RPMI8226 (cell line): Measurements from ENCODE around the gene POC5.
"Not testable (repeated sequence)": the region's sequence is repeated elsewhere in the genome, so short reads cannot be mapped to it uniquely, and the experiment has no call there.

Experiments used
- DNase-seq: peaks from one replicate; pipeline ENCODE4 v3.0.0-alpha.2; 2015

The POC5 gene

GRCh38 chr5:75717082-75717922, at the start of gene POC5:
Gene POC5 (minus strand): TSS chr5:75717437. CDS start chr5:75712937, 4,500 bp downstream.
- peak; percentile 100 for DNase-seq

- no peak for DNase-seq
Observed at GRCh38 chr5:75758116-75758515, 40.9 kb upstream of the POC5 start.

GRCh38 chr5:75756981-75757380, 39.7 kb upstream of the POC5 start:
- no peak for DNase-seq

GRCh38 chr5:75756211-75756610, 39.0 kb upstream of the POC5 start:
- no peak for DNase-seq

GRCh38 chr5:75753182-75753581, 35.9 kb upstream of the POC5 start:
- DNase-seq, result no peak

- no peak for DNase-seq
Observed at GRCh38 chr5:75744355-75744754, 27.1 kb upstream of the POC5 start.

GRCh38 chr5:75736273-75736672, 19.0 kb upstream of the POC5 start:
- DNase-seq, result no peak

GRCh38 chr5:75734913-75735789, 17.9 kb upstream of the POC5 start:
- DNase-seq, result peak; percentile 55

- DNase-seq, result no peak
Observed at GRCh38 chr5:75733767-75734166, 16.5 kb upstream of the POC5 start.

GRCh38 chr5:75731515-75731914, 14.3 kb upstream of the POC5 start:
- DNase-seq, result not testable (repeated sequence)

GRCh38 chr5:75729321-75729720, 12.1 kb upstream of the POC5 start:
- no peak for DNase-seq

- no peak for DNase-seq
Observed at GRCh38 chr5:75727931-75728330, 10.7 kb upstream of the POC5 start.

- not testable (repeated sequence) for DNase-seq
Observed at GRCh38 chr5:75726224-75726623, 9.0 kb upstream of the POC5 start.

- DNase-seq, result no peak
Observed at GRCh38 chr5:75723378-75723777, 6.1 kb upstream of the POC5 start.

GRCh38 chr5:75721573-75721972, 4.3 kb upstream of the POC5 start:
- no peak for DNase-seq

GRCh38 chr5:75720882-75721281, 3.6 kb upstream of the POC5 start:
- DNase-seq, result no peak

GRCh38 chr5:75716715-75717081, 539 bp downstream of the POC5 start:
- no peak for DNase-seq

- DNase-seq, result no peak
Observed at GRCh38 chr5:75712091-75712490, 5.1 kb downstream of the POC5 start.

GRCh38 chr5:75711151-75711550, 6.1 kb downstream of the POC5 start:
- DNase-seq, result no peak

GRCh38 chr5:75710637-75711036, 6.6 kb downstream of the POC5 start:
- no peak for DNase-seq

- no peak for DNase-seq
Observed at GRCh38 chr5:75707911-75708509, 9.2 kb downstream of the POC5 start.

- DNase-seq, result no peak
Observed at GRCh38 chr5:75706775-75707174, 10.5 kb downstream of the POC5 start.

- DNase-seq, result no peak
Observed at GRCh38 chr5:75706016-75706415, 11.2 kb downstream of the POC5 start.

GRCh38 chr5:75701856-75702255, 15.4 kb downstream of the POC5 start:
- no peak for DNase-seq
